Activated T-helper 2 cell treated with anti-CD3 and anti-CD28 coated beads, Interferon-gamma antibody, Interleukin-2, Interleukin-4, amounts not matched to agents 10 μg/mL and 5 μg/mL and 100 μg/mL, durations not matched to agents 14 hours and 24 hours and 36 hours (primary cell): ENCODE measurements around the gene ARHGAP32. TPM values are rescaled to one million over a fixed set of nuclear protein-coding genes. Genes with fewer than 3 reads are reported as not detected.

Experiments
- DNase-seq: peaks from one replicate; pipeline ENCODE4 v3.0.0; 2021; ENCODE audit warnings: low spot score
- H3K27ac Mint-ChIP-seq: one replicate; pipeline ENCODE4 v1.8.0; 2021; ENCODE audit warnings: mixed read lengths
- H3K27me3 Mint-ChIP-seq: one replicate; pipeline ENCODE4 v1.8.0; 2021; ENCODE audit warnings: low read depth, mixed read lengths
- H3K36me3 Mint-ChIP-seq: one replicate; pipeline ENCODE4 v1.8.0; 2021; ENCODE audit warnings: low read depth, mixed read lengths
- H3K4me1 Mint-ChIP-seq: one replicate; pipeline ENCODE4 v1.8.0; 2021; ENCODE audit warnings: low read depth, mixed read lengths
- H3K4me3 Mint-ChIP-seq: one replicate; pipeline ENCODE4 v1.8.0; 2021; ENCODE audit warnings: low read depth, mild to moderate bottlenecking, moderate library complexity, mixed read lengths
- H3K9me3 Mint-ChIP-seq: one replicate; pipeline ENCODE4 v1.8.0; 2021; ENCODE audit warnings: mixed read lengths
- intact Hi-C: fragments of 100-400 bp; cut with micrococcal nuclease; formaldehyde crosslinking; loops from one replicate; pipeline ENCODE4 v1.15.1; 2023
- total RNA-seq: library from RNA; stranded (reverse); gene quantifications from 2 replicates; pipeline ENCODE4 v1.2.3, GENCODE V29; 2022

ARHGAP32 gene
- total RNA-seq, 1 donor from 2014 or later, result 4.6 TPM

DNA sequence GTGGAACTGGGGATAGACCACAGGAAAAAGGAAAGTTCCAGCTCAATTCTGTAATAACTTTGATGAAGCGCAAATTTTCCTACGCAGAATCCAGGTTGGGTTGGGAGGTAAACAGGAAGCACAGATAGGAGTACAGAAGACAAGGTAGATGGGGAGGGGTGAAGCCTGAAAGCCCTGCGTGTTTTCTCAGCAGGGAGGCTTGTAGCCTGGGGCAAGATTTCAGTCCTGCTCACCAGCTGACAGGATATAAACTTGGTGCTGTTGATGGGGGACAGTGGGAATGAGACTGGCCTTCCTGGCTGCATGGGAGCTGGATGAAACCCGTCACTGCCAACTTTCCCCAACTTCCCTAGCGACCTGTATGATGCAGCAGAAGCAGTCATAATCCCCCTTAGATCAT, 114.9 kb downstream of the ARHGAP32 start:
- Mint-ChIP-seq H3K27ac (no peak overlapping the region), H3K4me3 (no peak overlapping the region), H3K4me1 (peaks cover 2% of the 10 kb centered on the region), H3K27me3 (no peaks in the 10 kb centered on the region), H3K36me3 (no peaks in the 10 kb centered on the region), H3K9me3 (no peaks in the 10 kb centered on the region)
- intact Hi-C loops, result no loop called here
- no peak for DNase-seq

DNA sequence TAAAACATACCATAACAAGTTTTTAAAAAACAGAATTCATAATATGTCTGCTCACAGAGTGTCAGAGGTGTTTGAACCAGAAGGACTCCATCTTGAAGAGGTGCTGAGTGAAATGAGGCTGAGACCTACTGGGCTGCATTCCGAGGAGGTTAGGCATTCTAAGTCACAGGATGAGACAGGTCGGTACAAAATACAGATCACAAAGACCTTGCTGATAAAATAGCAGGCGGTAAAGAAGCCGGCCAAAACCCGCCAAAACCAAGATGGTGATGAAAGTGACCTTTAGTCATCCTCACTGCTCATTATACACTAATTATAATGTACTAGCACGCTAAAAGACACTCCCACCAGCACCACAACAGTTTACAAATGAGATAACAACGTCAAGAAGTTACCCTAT, 116.4 kb downstream of the ARHGAP32 start:
- DNase-seq, result no peak
- H3K9me3 Mint-ChIP-seq, result no peaks in the 10 kb centered on the region
- no peaks in the 10 kb centered on the region for H3K4me1 Mint-ChIP-seq
- no peaks in the 10 kb centered on the region for H3K27me3 Mint-ChIP-seq
- H3K36me3 Mint-ChIP-seq, result no peaks in the 10 kb centered on the region
- intact Hi-C loops, result no loop called here
- H3K27ac Mint-ChIP-seq, result no peak overlapping the region
- H3K4me3 Mint-ChIP-seq, result no peak overlapping the region

DNA sequence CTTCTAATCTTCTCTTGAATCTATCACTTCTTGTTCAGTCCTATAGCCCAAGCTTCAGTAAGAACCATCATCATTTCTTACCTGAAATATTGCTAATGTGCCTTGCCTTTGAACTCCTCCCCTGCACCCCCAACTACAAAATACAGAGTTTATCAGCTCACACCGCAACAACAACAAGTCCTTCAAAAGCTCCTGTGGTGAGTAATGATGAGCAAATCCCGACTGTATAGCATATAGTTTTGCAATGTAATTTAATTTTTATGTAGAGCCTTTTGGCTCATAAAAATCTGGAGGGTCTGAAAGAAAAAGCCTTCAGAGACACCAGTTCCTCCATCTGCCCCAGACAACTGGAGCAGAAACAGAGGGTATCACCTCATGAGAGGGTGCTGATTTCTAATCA, 124.7 kb downstream of the ARHGAP32 start:
- intact Hi-C loops, result no loop called here
- no peak for DNase-seq
- no peak overlapping the region for H3K4me3 Mint-ChIP-seq
- no peak overlapping the region for H3K27ac Mint-ChIP-seq
- H3K36me3 Mint-ChIP-seq, result no peaks in the 10 kb centered on the region
- H3K4me1 Mint-ChIP-seq, result no peaks in the 10 kb centered on the region
- peaks cover 2% of the 10 kb centered on the region for H3K27me3 Mint-ChIP-seq
- H3K9me3 Mint-ChIP-seq, result no peaks in the 10 kb centered on the region

DNA sequence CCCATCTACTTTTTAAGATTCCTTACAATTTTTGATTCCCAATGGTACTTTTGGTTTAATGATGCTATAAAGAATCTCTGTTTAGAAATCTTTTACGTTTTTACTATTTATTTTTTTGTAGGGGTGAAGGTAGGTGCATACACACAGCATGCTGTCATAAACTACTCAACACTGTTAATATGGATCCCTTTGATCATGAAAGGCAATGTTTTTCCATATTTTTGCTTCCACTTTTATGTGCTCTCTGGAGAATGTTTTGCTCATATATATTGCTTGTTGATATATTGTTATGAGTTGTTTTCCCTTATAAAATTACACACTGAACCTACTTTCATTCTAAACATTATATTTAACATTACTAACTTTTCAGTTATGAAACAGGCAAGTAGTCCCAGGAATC, 125.9 kb downstream of the ARHGAP32 start:
- no peak overlapping the region for H3K4me3 Mint-ChIP-seq
- DNase-seq, result no peak
- no peaks in the 10 kb centered on the region for H3K4me1 Mint-ChIP-seq
- peaks cover 2% of the 10 kb centered on the region for H3K27me3 Mint-ChIP-seq
- H3K9me3 Mint-ChIP-seq, result no peaks in the 10 kb centered on the region
- intact Hi-C loops, result no loop called here
- no peak overlapping the region for H3K27ac Mint-ChIP-seq
- no peaks in the 10 kb centered on the region for H3K36me3 Mint-ChIP-seq

DNA sequence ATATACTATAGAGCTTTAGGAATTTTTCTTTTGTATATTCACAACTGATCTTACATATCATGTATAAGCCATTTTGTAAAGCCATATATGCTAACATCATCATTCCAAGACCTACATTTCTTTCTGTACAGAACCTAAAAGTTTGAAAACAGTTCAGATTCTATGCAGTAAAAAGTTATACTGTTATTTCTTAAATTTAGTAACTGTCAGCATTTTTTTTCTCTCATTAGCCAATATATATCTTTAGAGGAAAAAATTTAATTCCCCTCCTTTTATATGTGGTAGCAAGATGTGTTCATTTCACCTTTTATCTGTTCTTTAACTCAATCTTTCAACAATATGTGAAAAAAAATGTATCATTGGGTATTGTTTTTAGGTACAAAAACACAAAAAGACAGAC, 129.0 kb downstream of the ARHGAP32 start:
- Mint-ChIP-seq H3K36me3 (no peaks in the 10 kb centered on the region), H3K27me3 (no peaks in the 10 kb centered on the region), H3K4me3 (no peak overlapping the region), H3K9me3 (no peaks in the 10 kb centered on the region), H3K4me1 (no peaks in the 10 kb centered on the region), H3K27ac (no peak overlapping the region)
- intact Hi-C loops, result no loop called here
- DNase-seq, result no peak

DNA sequence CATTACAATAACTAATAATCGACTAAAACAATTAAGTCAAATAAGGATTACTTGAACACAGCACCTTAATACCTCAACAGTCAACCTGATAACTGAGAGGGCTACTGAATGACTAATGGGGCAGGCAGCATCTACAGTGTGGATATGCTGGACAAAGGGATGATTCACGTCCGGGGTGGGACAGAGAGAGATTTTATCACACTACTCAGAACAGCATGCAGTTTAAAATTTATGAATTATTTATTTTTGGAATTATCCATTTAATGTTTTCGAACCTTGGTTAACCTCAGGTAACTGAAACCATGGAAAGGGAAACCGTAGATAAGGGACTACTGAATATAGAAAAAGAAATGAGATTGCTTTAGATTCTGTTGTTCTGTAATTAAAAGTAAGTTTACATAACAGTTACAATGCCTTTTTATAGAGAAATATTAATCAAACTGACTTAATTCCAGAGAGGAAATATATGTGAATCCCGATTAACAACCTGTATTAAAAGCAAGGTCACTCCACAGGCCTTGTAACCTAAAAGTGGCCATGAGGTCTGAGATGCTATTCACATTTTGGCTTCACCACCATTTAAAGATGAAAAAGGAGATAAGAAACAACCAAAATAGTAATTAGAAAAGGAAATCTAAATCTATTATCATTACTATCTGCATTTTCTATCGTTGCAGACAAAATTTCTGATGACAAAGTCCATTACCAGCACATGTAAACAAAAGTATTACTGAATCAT, 130.5 kb downstream of the ARHGAP32 start:
- H3K4me3 Mint-ChIP-seq, result no peak overlapping the region
- H3K9me3 Mint-ChIP-seq, result no peaks in the 10 kb centered on the region
- DNase-seq, result no peak
- H3K27me3 Mint-ChIP-seq, result no peaks in the 10 kb centered on the region
- no peaks in the 10 kb centered on the region for H3K4me1 Mint-ChIP-seq
- intact Hi-C loops, result no loop called here
- H3K36me3 Mint-ChIP-seq, result no peaks in the 10 kb centered on the region
- no peak overlapping the region for H3K27ac Mint-ChIP-seq

DNA sequence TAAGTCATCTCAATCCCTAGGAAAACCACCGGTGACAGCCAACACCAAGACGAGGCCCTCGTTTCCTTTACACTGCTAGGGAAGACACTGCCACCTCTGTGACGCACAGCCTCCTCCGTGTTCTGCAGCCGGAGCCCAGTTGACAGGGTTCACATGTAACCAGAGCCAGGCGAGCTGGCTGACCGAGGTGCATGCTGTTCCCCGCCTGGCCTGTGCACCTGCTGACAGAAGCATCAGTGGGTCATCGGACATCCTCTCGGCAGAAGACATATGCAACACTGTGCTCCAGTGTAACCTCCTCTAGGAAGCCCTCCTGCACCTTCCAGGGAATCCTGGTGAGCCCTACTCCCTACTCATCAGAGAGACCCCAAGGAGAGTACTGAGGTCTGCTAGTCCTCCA, 135.2 kb downstream of the ARHGAP32 start:
- H3K27ac Mint-ChIP-seq, result no peak overlapping the region
- H3K36me3 Mint-ChIP-seq, result no peaks in the 10 kb centered on the region
- intact Hi-C loops, result no loop called here
- no peaks in the 10 kb centered on the region for H3K4me1 Mint-ChIP-seq
- no peaks in the 10 kb centered on the region for H3K9me3 Mint-ChIP-seq
- no peak overlapping the region for H3K4me3 Mint-ChIP-seq
- no peak for DNase-seq
- H3K27me3 Mint-ChIP-seq, result no peaks in the 10 kb centered on the region

DNA sequence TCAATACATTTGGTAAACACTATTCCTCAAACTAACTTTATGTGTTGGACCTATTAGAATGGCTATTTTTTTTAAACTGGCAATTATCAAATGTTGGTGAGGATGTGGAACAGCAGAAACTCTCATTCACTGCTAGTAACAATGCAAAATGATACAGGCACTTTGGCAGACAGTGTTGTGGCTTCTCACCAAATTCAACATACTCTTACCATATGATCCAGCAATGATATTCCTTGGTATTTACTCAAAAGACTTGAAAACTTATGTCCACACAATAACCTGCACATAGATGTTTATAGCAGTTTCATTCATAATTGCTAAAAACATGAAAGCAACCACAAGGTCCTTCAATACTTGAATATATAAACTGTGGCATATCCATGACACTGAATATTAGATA, 136.9 kb downstream of the ARHGAP32 start:
- no peak for DNase-seq
- Mint-ChIP-seq H3K9me3 (no peaks in the 10 kb centered on the region), H3K4me3 (no peak overlapping the region), H3K4me1 (no peaks in the 10 kb centered on the region), H3K27ac (no peak overlapping the region), H3K36me3 (no peaks in the 10 kb centered on the region), H3K27me3 (no peaks in the 10 kb centered on the region)
- intact Hi-C loops, result no loop called here

DNA sequence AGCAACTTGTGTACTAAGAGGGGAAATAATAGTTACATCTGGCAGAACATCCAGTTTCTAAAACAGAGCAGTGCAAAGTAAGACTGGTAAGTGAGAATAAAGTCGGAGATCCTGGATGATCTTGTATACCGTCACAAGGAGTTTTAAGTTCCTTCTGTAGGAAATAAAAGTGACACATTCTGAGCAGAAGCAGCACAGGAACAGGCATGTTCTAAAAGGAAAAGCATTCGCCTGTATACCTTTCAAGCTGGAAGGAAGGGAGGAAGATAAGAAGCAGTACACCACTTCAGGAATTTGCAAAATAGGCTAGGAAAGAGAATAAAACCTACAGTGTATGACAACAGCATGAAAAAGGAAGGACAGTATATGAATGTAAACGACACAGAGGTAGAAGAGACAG, 143.2 kb downstream of the ARHGAP32 start:
- intact Hi-C loops, result no loop called here
- Mint-ChIP-seq H3K27me3 (no peaks in the 10 kb centered on the region), H3K4me1 (no peaks in the 10 kb centered on the region), H3K27ac (no peak overlapping the region), H3K4me3 (no peak overlapping the region), H3K9me3 (no peaks in the 10 kb centered on the region), H3K36me3 (no peaks in the 10 kb centered on the region)
- no peak for DNase-seq

DNA sequence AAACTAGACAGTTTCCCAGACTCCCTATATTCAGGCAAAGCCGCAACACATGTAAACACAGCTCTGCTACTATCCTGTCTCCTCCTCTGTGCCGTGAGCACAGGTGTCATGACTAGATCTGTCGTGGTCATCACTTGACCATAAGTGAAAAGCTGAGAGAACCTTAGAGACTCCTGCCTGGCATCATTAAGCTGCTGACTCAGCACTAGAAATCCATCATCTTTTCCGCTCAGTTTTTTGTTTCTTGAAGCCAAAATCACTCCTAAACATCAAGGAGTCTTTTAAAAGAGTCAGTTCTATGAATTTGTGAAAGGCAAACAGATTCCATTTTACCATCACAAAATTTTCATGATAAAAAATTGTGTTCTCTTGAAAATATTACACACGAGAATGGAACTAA, 147.0 kb downstream of the ARHGAP32 start:
- no peaks in the 10 kb centered on the region for H3K9me3 Mint-ChIP-seq
- intact Hi-C loops, result no loop called here
- no peaks in the 10 kb centered on the region for H3K4me1 Mint-ChIP-seq
- no peaks in the 10 kb centered on the region for H3K27me3 Mint-ChIP-seq
- no peak for DNase-seq
- H3K27ac Mint-ChIP-seq, result no peak overlapping the region
- H3K36me3 Mint-ChIP-seq, result no peaks in the 10 kb centered on the region
- H3K4me3 Mint-ChIP-seq, result no peak overlapping the region

DNA sequence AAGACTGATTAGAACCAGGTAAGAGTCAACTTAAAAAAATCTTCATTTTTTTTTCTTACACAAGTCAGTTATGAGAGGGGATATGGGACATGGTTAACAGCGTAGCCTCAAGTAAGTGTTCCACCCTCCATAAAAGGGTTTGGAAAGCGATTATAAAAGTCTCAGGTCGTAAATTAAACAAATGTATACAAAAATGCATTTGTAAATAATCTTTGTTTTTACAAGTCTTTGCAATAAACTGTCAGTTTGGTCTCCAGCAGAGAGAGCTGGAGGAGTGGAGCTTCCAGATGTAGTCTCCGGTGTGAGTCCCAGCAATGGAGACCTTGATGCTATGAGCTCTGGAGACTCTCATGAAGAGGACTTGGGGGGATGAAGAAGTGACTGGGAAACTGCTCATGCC, 149.6 kb downstream of the ARHGAP32 start:
- no peak for DNase-seq
- Mint-ChIP-seq H3K27ac (no peak overlapping the region), H3K27me3 (peaks cover 3% of the 10 kb centered on the region), H3K9me3 (no peaks in the 10 kb centered on the region), H3K4me1 (no peaks in the 10 kb centered on the region), H3K36me3 (no peaks in the 10 kb centered on the region), H3K4me3 (no peak overlapping the region)
- intact Hi-C loops, result no loop called here

DNA sequence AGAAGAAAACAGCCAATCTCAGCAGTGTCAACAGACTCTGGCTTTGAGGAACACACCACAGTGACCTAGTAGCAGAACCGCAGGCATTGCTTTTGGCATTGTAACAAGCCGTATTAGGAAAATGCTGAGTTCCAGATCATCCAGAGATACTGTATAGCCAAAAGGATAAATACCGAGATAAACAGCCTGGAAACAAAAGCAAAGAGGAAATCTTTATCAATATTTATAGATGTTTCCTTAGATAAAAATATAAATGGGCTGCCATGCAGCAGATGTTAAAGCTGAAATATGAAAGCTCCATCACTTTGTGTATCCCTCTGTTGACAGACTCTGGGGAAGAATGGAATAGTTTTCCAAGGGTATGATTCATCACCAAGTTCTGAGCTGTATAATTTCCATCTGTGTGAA, 150.5 kb downstream of the ARHGAP32 start:
- Mint-ChIP-seq H3K27me3 (peaks cover 3% of the 10 kb centered on the region), H3K4me3 (no peak overlapping the region), H3K27ac (no peak overlapping the region), H3K4me1 (no peaks in the 10 kb centered on the region), H3K36me3 (no peaks in the 10 kb centered on the region), H3K9me3 (no peaks in the 10 kb centered on the region)
- intact Hi-C loops, result no loop called here
- DNase-seq, result no peak

DNA sequence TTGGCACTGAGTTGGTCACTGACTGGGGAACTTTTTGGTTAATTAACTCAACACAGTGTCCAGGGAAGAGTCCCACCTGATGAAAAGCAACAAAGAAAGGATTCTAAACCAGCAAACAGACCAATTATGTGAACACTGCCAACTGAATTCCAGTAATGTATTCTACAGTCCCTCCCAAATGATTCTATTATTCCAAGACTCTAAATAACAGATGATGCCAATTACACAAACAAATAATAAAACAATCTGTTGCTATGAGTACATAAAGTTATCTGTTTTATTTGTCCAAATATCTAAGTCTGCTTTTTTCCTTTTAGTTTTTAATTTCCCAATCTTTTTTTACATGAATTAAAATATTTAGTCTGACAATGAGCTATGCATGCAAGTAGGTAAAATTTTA, 151.2 kb downstream of the ARHGAP32 start:
- Mint-ChIP-seq H3K4me3 (no peak overlapping the region), H3K9me3 (no peaks in the 10 kb centered on the region), H3K36me3 (no peaks in the 10 kb centered on the region), H3K27me3 (peaks cover 3% of the 10 kb centered on the region), H3K4me1 (no peaks in the 10 kb centered on the region), H3K27ac (no peak overlapping the region)
- intact Hi-C loops, result no loop called here
- DNase-seq, result no peak

DNA sequence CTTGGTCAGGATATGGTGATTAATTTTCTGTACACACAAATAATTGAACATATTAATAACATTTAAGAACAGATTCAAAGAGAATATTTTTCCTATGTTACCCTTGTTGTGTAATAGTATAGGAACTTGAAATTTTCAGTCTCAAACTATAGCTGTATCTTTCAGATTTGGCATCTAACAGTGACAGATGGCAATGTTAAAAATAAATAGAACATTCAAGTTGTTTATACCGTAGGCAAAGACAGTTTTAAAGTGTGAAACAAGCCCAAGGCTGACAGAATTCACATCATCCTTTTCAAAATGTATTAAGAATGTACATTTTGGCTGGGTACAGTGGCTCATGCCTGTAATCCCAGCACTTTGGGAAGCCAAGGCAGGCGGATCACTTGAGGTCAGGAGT, 156.9 kb downstream of the ARHGAP32 start:
- no peaks in the 10 kb centered on the region for H3K9me3 Mint-ChIP-seq
- intact Hi-C loops, result no loop called here
- H3K4me3 Mint-ChIP-seq, result no peak overlapping the region
- no peaks in the 10 kb centered on the region for H3K4me1 Mint-ChIP-seq
- no peak overlapping the region for H3K27ac Mint-ChIP-seq
- no peaks in the 10 kb centered on the region for H3K36me3 Mint-ChIP-seq
- H3K27me3 Mint-ChIP-seq, result peaks cover 3% of the 10 kb centered on the region
- DNase-seq, result no peak
